CD4-positive, alpha-beta memory T cell (primary cell): Measurements from ENCODE around the gene ETFDH. TPM values are rescaled to one million over a fixed set of nuclear protein-coding genes. Genes with fewer than 3 reads are reported as not detected.
"Not testable (repeated sequence)": the region's sequence is repeated elsewhere in the genome, so short reads cannot be mapped to it uniquely, and the experiment has no call there.

Experiments used
- CTCF ChIA-PET: fragments of 350-600 bp; sonication (Branson Sonifier 250); formaldehyde crosslinking; loops from one replicate; lab custom pipeline; 2021; ENCODE audit warnings: inconsistent platforms; ENCODE audit not compliant: partially characterized antibody; lab: Charles Lee
- POLR2A ChIA-PET: fragments of 350-600 bp; sonication (Branson Sonifier 250); formaldehyde crosslinking; loops from one replicate; lab custom pipeline; 2021; ENCODE audit not compliant: partially characterized antibody; lab: Charles Lee
- DNase-seq, 5 donors: peaks; one replicate each; pipeline versions ENCODE4 v3.0.0 to v3.0.0-alpha.2; 2020 to 2022; ENCODE audit warnings: mixed read lengths in 1 of 5
- H3K27ac ChIP-seq: one replicate; pipeline ENCODE4 v1.7.0; 2013; ENCODE audit warnings: low read depth, low read length
- H3K27me3 ChIP-seq: 2 replicates; pipeline ENCODE4 v1.7.0; 2013; ENCODE audit warnings: mild to moderate bottlenecking, low read length, moderate library complexity; ENCODE audit not compliant: insufficient read depth
- H3K36me3 ChIP-seq: 2 replicates; pipeline ENCODE4 v1.7.0; 2013; ENCODE audit warnings: mild to moderate bottlenecking, low read length, moderate library complexity; ENCODE audit not compliant: insufficient read depth
- H3K4me1 ChIP-seq: 2 replicates; pipeline ENCODE4 v1.7.0; 2013; ENCODE audit warnings: mild to moderate bottlenecking, low read length, moderate library complexity; ENCODE audit not compliant: insufficient read depth
- H3K4me3 ChIP-seq, 2 donors: one replicate each; pipeline ENCODE4 v1.7.0; 2013; ENCODE audit warnings: low read length in 2 of 2, mild to moderate bottlenecking in 1 of 2
- H3K9me3 ChIP-seq, 2 donors: one replicate each; pipeline ENCODE4 v1.7.0; 2013; ENCODE audit warnings: low read length in 2 of 2, control low read depth in 1 of 2; ENCODE audit not compliant: control insufficient read depth in 1 of 2
- H3K27ac Mint-ChIP-seq, 7 donors: one replicate each; pipeline ENCODE4 v1.8.0; 2020 to 2021; ENCODE audit warnings: mixed read lengths in 7 of 7, mild to moderate bottlenecking in 6 of 7, inconsistent platforms in 3 of 7, moderate library complexity in 3 of 7
- H3K27me3 Mint-ChIP-seq, 2 donors: one replicate each; pipeline ENCODE4 v1.8.0; 2020 to 2021; ENCODE audit warnings: mixed read lengths in 2 of 2
- H3K36me3 Mint-ChIP-seq, 2 donors: one replicate each; pipeline ENCODE4 v1.8.0; 2020 to 2021; ENCODE audit warnings: mixed read lengths in 2 of 2, inconsistent platforms in 1 of 2, mild to moderate bottlenecking in 1 of 2
- H3K4me1 Mint-ChIP-seq, 4 donors: one replicate each; pipeline ENCODE4 v1.8.0; 2020 to 2021; ENCODE audit warnings: mixed read lengths in 4 of 4, mild to moderate bottlenecking in 1 of 4
- H3K4me3 Mint-ChIP-seq, 8 donors: one replicate each; pipeline ENCODE4 v1.8.0; 2020 to 2021; ENCODE audit warnings: mixed read lengths in 8 of 8, mild to moderate bottlenecking in 7 of 8, moderate library complexity in 6 of 8, inconsistent platforms in 3 of 8
- H3K9me3 Mint-ChIP-seq, 8 donors: one replicate each; pipeline ENCODE4 v1.8.0; 2020 to 2021; ENCODE audit warnings: mixed read lengths in 8 of 8, mild to moderate bottlenecking in 5 of 8, inconsistent platforms in 3 of 8, moderate library complexity in 1 of 8
- intact Hi-C: fragments of 100-400 bp; cut with micrococcal nuclease; formaldehyde crosslinking; loops from one replicate; pipeline ENCODE4 v1.15.1; 2023
- polyA plus RNA-seq, 2 donors: library from polyadenylated mRNA; unstranded; fragments of 300-500 nt; fragmentation: Illumina TruSeq; gene quantifications; one replicate each; pipeline ENCODE4 v1.2.3, GENCODE V29; 2021
- total RNA-seq, 2 experiments: library from RNA; stranded (reverse); gene quantifications; one replicate each; pipeline ENCODE4 v1.2.3, GENCODE V29; 2021

Gene ETFDH
- total and polyA plus RNA-seq, 4 experiments from 2014 or later, result 5.8 to 16.6 (median 12.7) TPM

DNA sequence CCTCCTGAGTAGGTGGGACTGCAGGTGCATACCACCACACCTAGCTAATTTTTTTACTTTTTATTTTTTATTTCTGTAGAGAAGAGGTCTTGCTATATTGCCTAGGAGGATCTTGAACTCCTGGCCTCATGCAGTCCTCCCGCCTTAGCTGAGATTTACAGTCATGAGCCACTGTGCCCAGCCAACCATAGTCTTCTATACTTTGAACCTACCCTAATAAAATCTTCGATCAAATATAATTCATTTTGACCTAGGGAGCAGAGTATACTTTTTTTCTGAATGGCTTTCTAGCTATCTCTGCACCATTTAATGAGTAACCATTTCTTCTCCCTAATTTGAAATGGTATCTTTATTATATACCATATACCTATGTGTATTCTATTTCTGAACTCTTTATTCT is 6.7 kb downstream of the ETFDH start:
- DNase-seq, result no peak
- no peaks in the 10 kb centered on the region for H3K27me3 Mint-ChIP-seq
- POLR2A ChIA-PET, result no interaction called here
- peaks cover 6 to 19% of the 10 kb centered on the region in 2 donors for H3K36me3 Mint-ChIP-seq
- no peak overlapping the region for H3K4me3 Mint-ChIP-seq
- H3K4me1 Mint-ChIP-seq, result peaks cover 1 to 6% (median 2%) of the 10 kb centered on the region in 4 donors
- peak overlapping the region in 1 of 7 donors; percentile 5 for H3K27ac Mint-ChIP-seq
- CTCF ChIA-PET, result interaction anchor here (0.7 kb wide), 1 partner anchor 12 kb away, joined by 3 read pairs; no protein-coding TSS in a partner anchor
- H3K36me3 ChIP-seq, result no peaks in the 10 kb centered on the region
- no peak overlapping the region for H3K27ac ChIP-seq
- H3K4me1 ChIP-seq, result peaks cover under 1% of the 10 kb centered on the region
- no peaks in the 10 kb centered on the region for H3K9me3 ChIP-seq
- H3K27me3 ChIP-seq, result no peaks in the 10 kb centered on the region
- intact Hi-C loops, result no loop called here
- H3K9me3 Mint-ChIP-seq, result no peaks in the 10 kb centered on the region
- H3K4me3 ChIP-seq, result no peak overlapping the region

DNA sequence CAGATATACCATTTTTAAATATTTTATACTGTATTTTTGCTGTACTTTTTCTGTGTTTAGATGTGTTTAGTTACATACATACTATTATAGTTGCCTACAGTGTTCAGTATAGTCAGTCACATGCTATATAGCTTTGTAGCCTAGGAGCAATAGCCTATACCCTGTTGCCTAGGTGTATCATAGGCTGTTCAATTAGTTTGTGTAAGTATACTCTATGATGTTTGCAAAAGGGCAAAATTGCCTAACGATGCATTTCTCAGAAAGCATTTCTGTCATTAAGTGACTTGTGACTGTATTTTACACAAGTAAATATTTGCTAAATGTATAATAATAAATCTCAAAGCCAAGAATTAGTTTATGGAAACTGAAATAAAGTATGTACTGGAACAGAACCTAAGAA is 9.5 kb downstream of the ETFDH start:
- Mint-ChIP-seq H3K4me1 (peaks cover 0 to 2% (median under 1%) of the 10 kb centered on the region in 4 donors), H3K9me3 (no peaks in the 10 kb centered on the region), H3K36me3 (peaks cover 10 to 28% of the 10 kb centered on the region in 2 donors), H3K27ac (no peak overlapping the region), H3K27me3 (no peaks in the 10 kb centered on the region), H3K4me3 (no peak overlapping the region)
- H3K36me3 ChIP-seq, result no peaks in the 10 kb centered on the region
- no peaks in the 10 kb centered on the region for H3K9me3 ChIP-seq
- no peaks in the 10 kb centered on the region for H3K27me3 ChIP-seq
- intact Hi-C loops, result no loop called here
- CTCF ChIA-PET, result interaction anchor here (1.7 kb wide), 1 partner anchor 11 kb away, joined by 5 read pairs; no protein-coding TSS in a partner anchor
- POLR2A ChIA-PET, result no interaction called here
- H3K4me3 ChIP-seq, result no peak overlapping the region
- no peak for DNase-seq
- H3K4me1 ChIP-seq, result no peaks in the 10 kb centered on the region
- no peak overlapping the region for H3K27ac ChIP-seq

DNA sequence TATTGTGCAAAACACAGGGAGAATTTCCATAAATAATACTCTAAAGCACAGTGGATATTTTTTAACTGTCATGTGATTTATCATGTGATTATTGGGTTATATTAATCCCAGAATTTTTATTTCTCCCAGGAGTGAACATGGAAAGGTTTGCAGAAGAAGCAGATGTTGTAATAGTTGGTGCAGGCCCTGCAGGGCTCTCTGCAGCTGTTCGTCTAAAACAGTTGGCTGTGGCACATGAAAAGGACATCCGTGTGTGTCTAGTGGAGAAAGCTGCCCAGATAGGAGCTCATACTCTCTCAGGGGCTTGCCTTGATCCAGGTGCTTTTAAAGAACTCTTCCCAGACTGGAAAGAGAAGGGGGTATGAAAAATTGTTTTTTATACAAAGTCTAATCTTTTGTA is 10.0 kb downstream of the ETFDH start:
- CTCF ChIA-PET, result no interaction called here
- H3K4me3 Mint-ChIP-seq, result no peak overlapping the region
- peak overlapping the region in 1 of 7 donors; percentile 3 for H3K27ac Mint-ChIP-seq
- H3K27me3 Mint-ChIP-seq, result no peaks in the 10 kb centered on the region
- Histone ChIP-seq H3K27me3 (no peaks in the 10 kb centered on the region), H3K36me3 (no peaks in the 10 kb centered on the region), H3K4me1 (no peaks in the 10 kb centered on the region), H3K4me3 (no peak overlapping the region), H3K9me3 (no peaks in the 10 kb centered on the region), H3K27ac (no peak overlapping the region)
- no peak for DNase-seq
- no peaks in the 10 kb centered on the region for H3K9me3 Mint-ChIP-seq
- H3K36me3 Mint-ChIP-seq, result peaks cover 10 to 32% of the 10 kb centered on the region in 2 donors
- intact Hi-C loops, result no loop called here
- POLR2A ChIA-PET, result no interaction called here
- peaks cover 0 to 2% (median under 1%) of the 10 kb centered on the region in 4 donors for H3K4me1 Mint-ChIP-seq

DNA sequence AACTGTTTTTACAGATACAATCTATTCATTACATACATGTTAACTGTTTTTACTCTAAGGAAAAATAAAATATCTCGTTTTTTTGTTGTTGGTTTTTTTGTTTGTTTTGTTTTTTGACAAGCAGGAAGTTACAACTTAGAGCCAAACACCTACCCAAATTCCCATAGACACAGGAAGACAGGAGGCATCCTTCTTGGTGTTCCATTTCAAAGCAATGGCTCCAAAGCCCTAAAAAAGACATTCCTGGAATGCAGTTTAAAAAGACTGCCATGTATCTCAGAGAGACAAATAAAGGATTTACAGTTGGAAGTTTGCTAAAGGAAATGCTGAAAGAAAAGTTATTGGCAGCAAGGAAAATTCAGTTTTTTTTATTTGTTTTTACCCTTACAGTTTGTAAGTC is 16.7 kb downstream of the ETFDH start:
- Mint-ChIP-seq H3K36me3 (peaks cover 20 to 32% of the 10 kb centered on the region in 2 donors), H3K27me3 (no peaks in the 10 kb centered on the region), H3K4me3 (no peak overlapping the region), H3K27ac (no peak overlapping the region), H3K9me3 (no peaks in the 10 kb centered on the region), H3K4me1 (peaks cover 0 to 1% (median 0%) of the 10 kb centered on the region in 4 donors)
- Histone ChIP-seq H3K9me3 (no peaks in the 10 kb centered on the region), H3K4me3 (no peak overlapping the region), H3K4me1 (no peaks in the 10 kb centered on the region), H3K27ac (no peak overlapping the region), H3K36me3 (no peaks in the 10 kb centered on the region), H3K27me3 (no peaks in the 10 kb centered on the region)
- no peak for DNase-seq
- intact Hi-C loops, result no loop called here
- ChIA-PET POLR2A (no interaction called here), CTCF (no interaction called here)

DNA sequence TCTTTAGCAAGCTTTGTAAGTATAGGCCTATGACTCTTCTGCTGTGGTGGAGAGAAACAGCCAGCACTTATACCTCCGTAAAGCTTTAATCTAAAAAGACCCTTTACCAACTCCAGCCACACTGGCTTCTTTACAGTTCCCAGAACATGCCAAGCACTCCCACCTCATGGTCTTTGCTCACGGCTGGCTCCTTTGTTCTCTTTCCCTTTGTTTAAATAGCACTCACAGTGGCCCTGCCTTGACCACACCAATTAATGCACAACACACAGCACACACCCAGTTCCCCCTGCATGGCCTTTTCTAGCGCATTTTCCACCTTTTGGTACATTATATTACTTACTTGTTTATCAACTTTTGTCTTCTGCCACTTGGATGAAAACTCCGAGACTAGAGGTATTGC is 32.2 kb downstream of the ETFDH start:
- Mint-ChIP-seq H3K9me3 (no peaks in the 10 kb centered on the region), H3K4me3 (no peak overlapping the region), H3K27me3 (no peaks in the 10 kb centered on the region), H3K4me1 (no peaks in the 10 kb centered on the region), H3K27ac (peak overlapping the region in 3 of 7 donors; percentile 1 to 54 (median 53)), H3K36me3 (peaks cover 34 to 42% of the 10 kb centered on the region in 2 donors)
- Histone ChIP-seq H3K4me1 (no peaks in the 10 kb centered on the region), H3K27ac (no peak overlapping the region), H3K9me3 (no peaks in the 10 kb centered on the region), H3K36me3 (no peaks in the 10 kb centered on the region), H3K27me3 (no peaks in the 10 kb centered on the region), H3K4me3 (no peak overlapping the region)
- intact Hi-C loops, result no loop called here
- ChIA-PET POLR2A (no interaction called here), CTCF (interaction anchor here (0.6 kb wide), 1 partner anchor 146 kb away, joined by 3 read pairs; no protein-coding TSS in a partner anchor)
- no peak for DNase-seq

DNA sequence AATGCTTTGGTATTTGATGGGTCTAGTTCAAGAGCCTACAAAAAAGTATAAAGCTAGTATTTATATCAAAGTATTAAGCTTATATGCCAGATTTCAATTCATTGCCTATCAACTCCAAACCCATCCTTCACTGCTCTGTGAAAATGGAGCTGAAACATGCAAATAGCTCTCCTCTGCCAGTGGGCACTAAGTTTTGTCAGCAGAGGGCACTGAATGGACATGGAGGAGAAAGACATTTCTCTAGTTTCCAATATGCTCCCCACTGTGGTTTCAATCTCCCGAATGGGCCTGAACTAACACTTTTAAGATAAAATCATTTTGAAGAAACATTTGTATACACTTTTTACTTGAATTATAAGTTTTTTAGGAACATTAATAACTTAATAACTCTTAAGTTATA is 38.7 kb downstream of the ETFDH start:
- H3K27ac Mint-ChIP-seq, result peak overlapping the region in 1 of 7 donors; percentile 27
- no peaks in the 10 kb centered on the region for H3K27me3 Mint-ChIP-seq
- no peak for DNase-seq
- H3K27me3 ChIP-seq, result no peaks in the 10 kb centered on the region
- ChIA-PET POLR2A (no interaction called here), CTCF (interaction anchor here (0.9 to 1.5 kb wide), 8 partner anchors 8 to 467 kb away, joined by 3 to 7 read pairs (median 4); partner anchors contain the start of gene PPID)
- no peaks in the 10 kb centered on the region for H3K9me3 ChIP-seq
- no peak overlapping the region for H3K4me3 ChIP-seq
- H3K36me3 Mint-ChIP-seq, result peaks cover 58 to 81% of the 10 kb centered on the region in 2 donors
- no peak overlapping the region for H3K27ac ChIP-seq
- no peaks in the 10 kb centered on the region for H3K4me1 ChIP-seq
- H3K9me3 Mint-ChIP-seq, result no peaks in the 10 kb centered on the region
- H3K4me3 Mint-ChIP-seq, result no peak overlapping the region
- intact Hi-C loops, result no loop called here
- H3K4me1 Mint-ChIP-seq, result peaks cover 0 to 3% (median 0%) of the 10 kb centered on the region in 4 donors
- peaks cover 43% of the 10 kb centered on the region for H3K36me3 ChIP-seq

DNA sequence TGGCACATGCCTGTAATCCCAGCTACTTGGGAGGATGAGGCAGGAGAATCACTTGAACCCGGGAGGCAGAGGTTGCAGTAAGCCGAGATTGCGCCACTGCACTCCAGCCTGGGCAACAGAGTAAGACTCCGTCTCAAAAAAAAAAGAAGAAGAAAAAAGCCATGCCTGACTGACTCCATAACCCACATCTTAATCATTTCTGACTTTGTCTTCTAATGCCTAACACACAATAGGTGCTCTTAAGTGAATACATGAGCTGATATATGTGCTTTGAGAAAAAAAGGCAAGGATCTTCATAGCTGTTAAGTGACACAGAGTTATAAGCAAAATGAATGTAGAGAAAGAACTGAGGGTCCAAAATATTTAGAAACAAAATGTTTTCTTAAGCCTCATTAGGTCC is 40.5 kb downstream of the ETFDH start:
- H3K9me3 ChIP-seq, H3K9me3 Mint-ChIP-seq, DNase-seq, H3K27me3 Mint-ChIP-seq, H3K27ac ChIP-seq, H3K27me3 ChIP-seq, H3K4me1 Mint-ChIP-seq, intact Hi-C loops, H3K4me1 ChIP-seq, H3K4me3 ChIP-seq: not testable (repeated sequence)
- peaks cover 55% of the 10 kb centered on the region for H3K36me3 ChIP-seq
- peak overlapping the region in 1 of 8 donors; percentile 7 for H3K4me3 Mint-ChIP-seq
- peak overlapping the region in 1 of 7 donors; percentile 29 for H3K27ac Mint-ChIP-seq
- peaks cover 58 to 83% of the 10 kb centered on the region in 2 donors for H3K36me3 Mint-ChIP-seq
- POLR2A ChIA-PET, result interaction anchor here (0.7 kb wide), 1 partner anchor 104 kb away, joined by 3 read pairs; no protein-coding TSS in a partner anchor
- CTCF ChIA-PET, result interaction anchor here (1.7 kb wide), 1 partner anchor 139 kb away, joined by 6 read pairs; no protein-coding TSS in a partner anchor
